HCT116 (cell line): ENCODE results near the gene RAET1E. TPM values are rescaled to one million over a fixed set of nuclear protein-coding genes. Genes with fewer than 3 reads are reported as not detected.

Experiments used
- ATAC-seq: fragments of 200-7000 bp; cut with Tn5 transposase; 2 replicates; pipeline ENCODE4 v1.9.1; 2020; ENCODE audit warnings: mild to moderate bottlenecking, moderate library complexity
- BruUV-seq: library from RNA; stranded (reverse); fragments of 400-500 nt; replicated peaks from 2 replicates; lab custom pipeline; 2021; lab: Mats Ljungman, UMichigan
- CTCF ChIA-PET: fragments of 300-600 bp; sonication (Branson Sonifier 250); formaldehyde crosslinking; loops from one replicate; lab custom pipeline; 2021; ENCODE audit warnings: antibody characterized with exemption; lab: Charles Lee
- POLR2A ChIA-PET: fragments of 300-600, 350-600 bp; sonication (Branson Sonifier 250); formaldehyde crosslinking; loops from one replicate; lab custom pipeline; 2021; ENCODE audit warnings: antibody characterized with exemption; lab: Charles Lee
- RAD21 ChIA-PET, 2 experiments: fragments of 300-600 bp; sonication (Branson Sonifier 250); formaldehyde crosslinking; loops; one replicate each; lab custom pipeline; 2023; ENCODE audit warnings: low total read pairs in 2 of 2; ENCODE audit not compliant: uncharacterized antibody in 2 of 2, unreplicated experiment in 2 of 2, low non-redundant PET in 1 of 2; lab: Charles Lee
- DNase-seq: peaks from one replicate; pipeline ENCODE4 v3.0.0-alpha.2; 2010; ENCODE audit warnings: low read depth, low spot score
- H2AFZ ChIP-seq: fragments of 200-600 bp; shearing (Covaris generic), sonication (generic); 2 replicates; pipeline ENCODE4 v1.6.1; 2017; ENCODE audit warnings: low read depth, mixed run types, mixed read lengths, antibody characterized with exemption, low read length; ENCODE audit not compliant: poor library complexity, severe bottlenecking
- H3K27ac ChIP-seq: 2 replicates; pipeline ENCODE4 v1.5.1; 2012; ENCODE audit warnings: low read depth, low read length
- H3K27me3 ChIP-seq: fragments of 200-600 bp; sonication (generic); 2 replicates; pipeline ENCODE4 v1.6.1; 2016; ENCODE audit warnings: mixed run types, low read length, mixed read lengths; ENCODE audit not compliant: insufficient read depth
- H3K36me3 ChIP-seq, 2 experiments: fragments of 200-500 bp in 1 of 2; fragments of 200-600 bp in 1 of 2; sonication (Bioruptor generic) in 1 of 2; sonication (generic) in 1 of 2; 2 replicates each; pipeline versions ENCODE4 v1.5.1 to v1.6.1; 2014 to 2016; ENCODE audit warnings: low read length in 2 of 2, inconsistent platforms in 1 of 2, mixed read lengths in 1 of 2, mixed run types in 1 of 2; ENCODE audit not compliant: insufficient read depth in 2 of 2, control insufficient read depth in 1 of 2
- H3K4me1 ChIP-seq, 2 experiments: fragments of 200-600 bp in 1 of 2; sonication (generic) in 1 of 2; 2 replicates each; pipeline versions ENCODE4 v1.5.1 to v1.6.1; 2012 to 2017; ENCODE audit warnings: low read length in 2 of 2, inconsistent platforms in 1 of 2, mild to moderate bottlenecking in 1 of 2, mixed read lengths in 1 of 2, mixed run types in 1 of 2, moderate library complexity in 1 of 2; ENCODE audit not compliant: insufficient read depth in 2 of 2, control insufficient read depth in 1 of 2
- H3K4me2 ChIP-seq: fragments of 200-600 bp; sonication (generic); 2 replicates; pipeline ENCODE4 v1.6.1; 2017; ENCODE audit warnings: mixed run types, low read length, mixed read lengths
- H3K4me3 ChIP-seq, 2 experiments: fragments of 200-600 bp in 1 of 2; sonication (generic) in 1 of 2; replicated peaks in 1 of 2; 2 replicates each; pipeline ENCODE4 v1.5.1; 2011 to 2016; ENCODE audit warnings: low read length in 2 of 2, control low read depth in 1 of 2, low read depth in 1 of 2, mild to moderate bottlenecking in 1 of 2, mixed read lengths in 1 of 2, mixed run types in 1 of 2
- H3K79me2 ChIP-seq: fragments of 200-600 bp; sonication (generic); 2 replicates; pipeline ENCODE4 v1.6.1; 2017; ENCODE audit warnings: mild to moderate bottlenecking, mixed run types, low read length, moderate library complexity, mixed read lengths; ENCODE audit not compliant: insufficient read depth
- H3K9ac ChIP-seq: fragments of 200-600 bp; sonication (generic); 2 replicates; pipeline ENCODE4 v1.6.1; 2016; ENCODE audit warnings: low read length, mixed read lengths
- H3K9me2 ChIP-seq: fragments of 200-600 bp; sonication (generic), shearing (Covaris generic); 2 replicates; pipeline ENCODE4 v1.6.1; 2017; ENCODE audit warnings: mixed run types, mild to moderate bottlenecking, moderate library complexity; ENCODE audit not compliant: insufficient read depth
- H3K9me3 ChIP-seq, 2 experiments: fragments of 200-500 bp in 1 of 2; fragments of 200-600 bp in 1 of 2; sonication (Bioruptor generic) in 1 of 2; sonication (generic) in 1 of 2; 2 replicates each; pipeline ENCODE4 v1.6.1; 2014 to 2017; ENCODE audit warnings: low read length in 2 of 2, mixed read lengths in 2 of 2, inconsistent platforms in 1 of 2, low read depth in 1 of 2, mild to moderate bottlenecking in 1 of 2, mixed run types in 1 of 2, moderate library complexity in 1 of 2; ENCODE audit not compliant: control insufficient read depth in 1 of 2, insufficient read depth in 1 of 2
- H4K20me1 ChIP-seq: fragments of 200-600 bp; sonication (generic), shearing (Covaris generic); 2 replicates; pipeline ENCODE4 v1.6.1; 2017; ENCODE audit warnings: mixed run types, mild to moderate bottlenecking, moderate library complexity; ENCODE audit not compliant: insufficient read depth
- CBX3 ChIP-seq: IDR thresholded peaks from 2 replicates; pipeline ENCODE4 v1.6.1; 2012; ENCODE audit warnings: low read depth
- CEBPB ChIP-seq: IDR thresholded peaks from 2 replicates; pipeline ENCODE4 v1.6.1; 2012; ENCODE audit warnings: low read depth
- EGR1 ChIP-seq: IDR thresholded peaks from 2 replicates; pipeline ENCODE4 v1.6.1; 2012; ENCODE audit warnings: low read depth
- EZH2 ChIP-seq: fragments of 200-600 bp; sonication (generic); IDR thresholded peaks from 2 replicates; pipeline ENCODE4 v1.6.1; 2017; ENCODE audit warnings: antibody characterized with exemption, mixed run types
- EZH2phosphoT487 ChIP-seq: fragments of 200-600 bp; IDR thresholded peaks from 2 replicates; pipeline ENCODE4 v1.6.1; 2018; ENCODE audit warnings: antibody characterized with exemption, borderline replicate concordance
- JUND ChIP-seq: IDR thresholded peaks from 2 replicates; pipeline ENCODE4 v1.6.1; 2012
- RAD21 ChIP-seq: IDR thresholded peaks from 2 replicates; pipeline ENCODE4 v1.6.1; 2012; ENCODE audit warnings: low read depth, mild to moderate bottlenecking
- SIN3A ChIP-seq: IDR thresholded peaks from 2 replicates; pipeline ENCODE4 v1.6.1; 2012; ENCODE audit warnings: low read depth
- SP1 ChIP-seq: IDR thresholded peaks from 2 replicates; pipeline ENCODE4 v1.6.1; 2012; ENCODE audit warnings: low read depth
- SRF ChIP-seq: IDR thresholded peaks from 2 replicates; pipeline ENCODE4 v1.6.1; 2012; ENCODE audit warnings: low read depth
- YY1 ChIP-seq: IDR thresholded peaks from 2 replicates; pipeline ENCODE4 v1.6.1; 2011; ENCODE audit warnings: low read length, low read depth, moderate library complexity, mild to moderate bottlenecking; ENCODE audit not compliant: insufficient replicate concordance; ENCODE audit errors: extremely low read depth
- intact Hi-C: fragments of 100-400 bp; cut with micrococcal nuclease; formaldehyde crosslinking; loops from 2 replicates; pipeline ENCODE4 v1.10.0; 2022
- total RNA-seq: library from RNA; stranded (reverse); gene quantifications from one replicate; pipeline ENCODE4 v1.2.1, GENCODE V29; 2021; ENCODE audit not compliant: unreplicated experiment
- TF ChIP-seq, protein P1 (sequence below): IDR thresholded peaks from 2 replicates; pipeline ENCODE4 v1.6.1; 2011; ENCODE audit warnings: mild to moderate bottlenecking, low read length, moderate library complexity; ENCODE audit not compliant: insufficient replicate concordance; ENCODE audit errors: extremely low read depth

RAET1E gene
- total RNA-seq, 1 experiment from 2014 or later: 3.9 TPM

DNA sequence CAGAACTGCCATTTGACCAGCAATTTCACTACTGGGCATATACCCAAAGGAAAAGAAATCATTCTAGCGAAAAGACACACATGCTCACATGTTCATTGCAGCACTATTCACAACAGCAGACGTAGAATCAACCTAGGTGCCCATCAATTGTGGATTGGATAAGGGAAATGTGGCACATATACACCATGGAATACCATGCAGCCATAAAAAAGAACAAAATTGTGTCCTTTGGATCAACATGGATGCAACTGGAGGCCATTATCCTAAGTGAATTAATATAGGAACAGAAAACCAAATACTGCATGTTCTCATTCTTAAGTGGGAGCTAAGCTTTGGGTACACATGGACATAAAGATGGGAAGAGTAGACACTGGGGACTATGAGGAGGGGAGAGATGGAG lies 16.1 kb downstream of the RAET1E start:
- H3K79me2 ChIP-seq: no peaks in the 10 kb centered on the region
- no peak for ATAC-seq
- H3K9ac ChIP-seq: no peak overlapping the region
- intact Hi-C loops: no loop called here
- no peak for DNase-seq
- no peaks in the 10 kb centered on the region for H3K9me3 ChIP-seq
- H3K4me2 ChIP-seq: no peak overlapping the region
- POLR2A ChIA-PET: no interaction called here
- peaks cover 0 to under 1% of the 10 kb centered on the region in 2 experiments; a peak in 1 of 4 replicates for H3K4me1 ChIP-seq
- no peak for TF ChIP-seq JUND
- no peak for TF ChIP-seq CEBPB
- no peak for TF ChIP-seq SP1
- TF ChIP-seq CBX3: no peak
- TF ChIP-seq, protein P1, sequence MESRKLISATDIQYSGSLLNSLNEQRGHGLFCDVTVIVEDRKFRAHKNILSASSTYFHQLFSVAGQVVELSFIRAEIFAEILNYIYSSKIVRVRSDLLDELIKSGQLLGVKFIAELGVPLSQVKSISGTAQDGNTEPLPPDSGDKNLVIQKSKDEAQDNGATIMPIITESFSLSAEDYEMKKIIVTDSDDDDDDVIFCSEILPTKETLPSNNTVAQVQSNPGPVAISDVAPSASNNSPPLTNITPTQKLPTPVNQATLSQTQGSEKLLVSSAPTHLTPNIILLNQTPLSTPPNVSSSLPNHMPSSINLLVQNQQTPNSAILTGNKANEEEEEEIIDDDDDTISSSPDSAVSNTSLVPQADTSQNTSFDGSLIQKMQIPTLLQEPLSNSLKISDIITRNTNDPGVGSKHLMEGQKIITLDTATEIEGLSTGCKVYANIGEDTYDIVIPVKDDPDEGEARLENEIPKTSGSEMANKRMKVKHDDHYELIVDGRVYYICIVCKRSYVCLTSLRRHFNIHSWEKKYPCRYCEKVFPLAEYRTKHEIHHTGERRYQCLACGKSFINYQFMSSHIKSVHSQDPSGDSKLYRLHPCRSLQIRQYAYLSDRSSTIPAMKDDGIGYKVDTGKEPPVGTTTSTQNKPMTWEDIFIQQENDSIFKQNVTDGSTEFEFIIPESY: no peak
- TF ChIP-seq YY1: no peak
- TF ChIP-seq EZH2phosphoT487: no peak
- no peak for TF ChIP-seq EGR1
- TF ChIP-seq EZH2: no peak
- TF ChIP-seq SRF: no peak
- TF ChIP-seq RAD21: no peak
- no peak for TF ChIP-seq SIN3A
- BruUV-seq: no TSS peak
- H3K27me3 ChIP-seq: no peaks in the 10 kb centered on the region
- H3K9me2 ChIP-seq: no peaks in the 10 kb centered on the region
- no peaks in the 10 kb centered on the region for H3K36me3 ChIP-seq
- no peak overlapping the region for H3K4me3 ChIP-seq
- H2AFZ ChIP-seq: no peak overlapping the region
- CTCF ChIA-PET: no interaction called here
- no peak overlapping the region for H3K27ac ChIP-seq
- RAD21 ChIA-PET: no interaction called here
- H4K20me1 ChIP-seq: no peaks in the 10 kb centered on the region
